CD4-positive, alpha-beta T cell treated with Interferon alpha-2 for 1 hour (primary cell): ENCODE measurements around the gene MBD4.
A peak's percentile ranks its signal among the peaks of the same experiment; 100 is the strongest.

Experiments used
- DNase-seq, 2 donors: peaks; one replicate each; pipeline ENCODE4 v3.0.0-alpha.2; 2020 to 2022

MBD4 gene

GRCh38 chr3:129462361-129462968 is 22.7 kb upstream of the MBD4 start:
- DNase-seq, result no peak

GRCh38 chr3:129461461-129462146 is 21.9 kb upstream of the MBD4 start:
- DNase-seq, result no peak

DNA sequence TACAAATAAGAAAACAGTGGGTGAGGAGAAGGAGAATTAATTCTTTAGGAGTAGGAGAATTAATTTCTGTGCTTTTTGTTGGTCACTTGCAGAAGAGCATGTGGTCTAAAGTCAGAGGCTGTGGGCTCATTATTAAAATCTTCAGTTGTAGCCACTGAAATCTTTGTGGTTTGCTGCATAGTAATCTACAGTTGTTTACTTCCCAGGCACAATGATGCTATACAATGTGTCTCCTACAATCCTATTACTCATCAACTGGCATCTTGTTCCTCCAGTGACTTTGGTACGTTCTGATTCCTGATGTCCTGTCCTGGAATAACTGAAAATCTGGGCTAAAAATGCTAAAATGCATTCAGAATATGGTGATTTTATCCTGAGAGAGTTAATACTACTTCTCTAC is 21.3 kb upstream of the MBD4 start:
- DNase-seq, result no peak

GRCh38 chr3:129460572-129460971 is 20.8 kb upstream of the MBD4 start:
- DNase-seq, result no peak

- DNase-seq, result no peak
Measured at GRCh38 chr3:129460155-129460554, 20.4 kb upstream of the MBD4 start.

DNA sequence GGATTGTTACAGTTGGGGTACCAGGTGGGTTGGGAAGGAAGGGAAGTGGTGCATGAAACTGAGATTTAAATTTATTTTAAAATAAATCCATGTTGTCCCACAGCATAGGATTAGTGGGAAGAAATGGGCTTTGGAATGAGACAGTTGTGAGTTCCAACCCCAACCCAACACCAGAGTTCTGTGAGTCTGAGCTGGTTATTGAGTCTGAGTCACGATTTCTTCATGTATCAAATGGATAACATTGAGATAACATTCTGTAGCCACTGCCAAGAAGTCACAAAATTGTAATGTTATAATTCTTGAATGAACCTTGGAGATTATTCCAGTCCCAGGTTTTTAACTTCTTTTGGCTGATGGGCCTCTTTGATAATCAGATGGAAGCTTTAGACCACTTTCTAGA is 14.0 kb upstream of the MBD4 start:
- DNase-seq, result no peak

DNA sequence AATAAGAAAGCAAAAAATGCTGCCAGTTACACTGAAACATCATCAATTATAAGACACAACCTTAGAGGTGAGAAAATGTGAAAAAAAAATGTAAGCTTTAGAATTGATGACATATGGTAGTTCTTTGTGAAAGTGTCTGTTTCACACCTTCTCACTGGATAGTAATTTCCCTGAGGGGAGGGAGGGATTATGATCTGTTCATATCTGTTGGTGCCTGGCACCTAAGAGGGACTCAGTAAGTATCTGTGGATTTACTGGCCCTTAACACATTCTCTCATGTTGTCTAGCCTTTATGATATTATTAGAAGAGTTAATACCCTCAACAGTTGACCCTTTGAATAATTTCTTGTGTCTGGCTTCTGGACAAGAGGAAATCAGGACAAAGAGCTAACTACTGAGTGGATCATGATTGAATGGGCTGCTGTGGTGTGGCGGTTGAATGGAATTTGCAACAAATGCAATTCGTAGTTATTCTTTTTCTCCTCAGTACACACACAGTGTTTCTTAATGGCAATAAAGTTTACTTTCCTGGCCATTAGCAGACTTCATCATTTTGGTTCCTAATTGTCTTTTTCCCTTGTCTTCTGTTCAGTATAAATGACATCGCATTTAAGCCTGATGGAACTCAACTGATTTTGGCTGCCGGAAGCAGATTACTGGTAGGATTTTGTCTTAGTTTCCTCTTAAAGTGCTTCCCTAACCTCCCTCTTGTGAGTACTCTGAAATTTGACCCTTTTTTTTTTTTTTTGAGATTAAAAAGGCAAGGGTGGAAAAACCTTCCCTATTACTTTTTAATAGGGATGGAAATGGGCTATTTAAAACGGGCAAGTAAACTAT is 9.7 kb upstream of the MBD4 start:
- DNase-seq, result no peak

DNA sequence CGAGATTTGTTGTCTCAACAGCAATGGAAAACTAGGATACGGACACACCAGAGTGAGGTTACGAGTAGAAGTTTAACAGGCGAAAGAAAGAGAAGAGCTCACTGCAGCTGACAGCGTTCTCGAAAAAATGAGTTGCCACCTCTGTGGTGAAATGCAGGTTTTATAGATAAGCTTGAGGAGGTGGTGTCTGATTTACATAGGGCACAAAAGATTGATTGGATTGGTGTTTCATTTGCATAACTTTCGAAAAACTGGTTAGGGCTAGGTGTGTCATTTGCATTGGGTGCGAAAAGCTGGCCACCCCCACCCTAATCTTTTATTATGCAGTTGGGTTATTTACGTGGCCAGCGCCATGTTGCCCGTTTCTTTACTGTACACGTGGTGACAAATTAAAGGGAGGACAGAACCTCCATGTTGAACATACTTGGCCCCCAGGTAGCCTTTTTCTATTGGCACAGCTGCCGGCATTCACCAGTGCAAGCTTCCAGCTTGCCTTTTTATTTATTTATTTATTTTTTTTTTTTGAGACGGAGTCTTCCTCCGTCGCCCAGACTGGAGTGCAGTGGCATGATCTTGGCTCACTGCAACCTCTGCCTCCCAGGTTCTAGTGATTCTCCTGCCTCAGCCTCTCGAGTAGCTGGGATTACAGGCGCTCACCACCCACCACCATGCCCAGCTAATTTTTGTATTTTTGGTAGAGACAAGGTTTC is 8.6 kb upstream of the MBD4 start:
- no peak for DNase-seq

DNA sequence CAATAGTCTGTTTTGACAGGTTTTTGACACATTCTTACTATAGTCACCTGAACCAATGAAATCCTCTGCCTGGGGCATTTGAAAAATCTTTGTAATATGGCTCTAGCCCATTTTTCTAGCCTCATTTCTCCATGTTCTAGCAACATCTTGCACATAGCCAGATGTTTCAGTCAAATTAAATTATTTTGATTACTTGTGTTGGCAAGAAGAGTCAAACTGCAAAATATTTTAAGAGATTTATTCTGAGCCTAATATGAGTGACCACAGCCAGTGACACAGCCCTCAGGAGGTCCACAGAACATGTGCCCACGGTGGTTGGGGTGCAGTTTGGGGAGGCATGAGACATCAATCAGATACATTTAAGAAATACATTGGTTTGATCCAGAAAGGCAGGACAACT is 7.2 kb upstream of the MBD4 start:
- DNase-seq, result no peak

DNA sequence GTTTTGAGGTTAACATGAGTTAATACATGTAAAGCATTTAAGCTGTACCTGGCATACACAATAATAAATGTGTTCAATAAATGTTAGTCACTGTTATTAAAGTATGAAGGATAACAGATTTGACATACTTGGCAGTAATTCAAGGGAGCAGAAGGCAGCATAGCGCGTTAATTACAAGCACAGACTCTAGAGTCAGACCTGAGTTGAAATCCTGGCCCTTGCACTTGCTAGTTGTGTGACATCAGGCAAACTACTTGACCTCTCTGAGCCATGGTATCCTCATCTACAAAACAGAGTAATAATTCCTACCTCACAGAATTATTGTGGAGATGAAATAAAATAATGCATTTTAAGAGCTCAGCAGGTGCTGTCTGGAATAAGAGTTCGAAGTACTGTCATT is 5.7 kb upstream of the MBD4 start:
- DNase-seq, result no peak

DNA sequence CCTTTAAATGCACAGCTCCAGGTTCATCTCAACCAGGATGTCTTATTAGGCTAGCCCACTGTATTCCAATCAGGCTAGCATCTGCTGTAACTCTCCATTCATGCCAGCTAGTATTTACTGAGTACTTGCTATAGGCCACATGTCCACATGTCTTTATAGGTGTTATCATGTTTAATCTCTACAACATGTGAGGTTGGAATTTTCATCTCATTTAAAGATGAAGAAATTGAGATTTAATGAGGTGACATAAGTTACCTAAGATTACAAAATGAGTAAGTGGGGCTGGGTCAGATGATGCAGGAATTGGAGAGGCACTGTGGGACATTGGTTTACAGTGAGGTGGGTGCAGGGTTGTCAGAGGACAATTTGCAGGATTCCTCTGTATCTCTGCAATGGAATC is 3.2 kb upstream of the MBD4 start:
- DNase-seq, result no peak

DNA sequence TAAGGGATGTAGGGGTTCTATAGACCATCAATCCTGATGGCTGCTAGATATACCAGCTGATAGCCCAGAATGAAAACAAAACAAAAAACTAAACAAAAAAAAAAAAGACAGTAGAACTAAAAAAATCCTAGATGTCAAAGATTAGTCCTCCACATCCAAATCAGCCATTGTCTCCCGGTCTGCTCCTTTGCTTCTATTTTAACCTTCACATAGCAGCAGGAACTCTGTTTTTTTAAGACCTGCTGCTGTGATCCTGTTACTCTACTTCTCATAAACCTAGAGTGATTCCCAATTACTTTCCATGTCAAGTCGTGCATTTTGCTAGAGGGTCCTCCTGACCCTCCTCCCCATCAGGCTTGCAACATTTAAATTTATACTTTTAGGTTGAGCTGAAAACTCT is 2.7 kb upstream of the MBD4 start:
- no peak for DNase-seq

GRCh38 chr3:129441782-129442181 is 2.0 kb upstream of the MBD4 start:
- no peak for DNase-seq

DNA sequence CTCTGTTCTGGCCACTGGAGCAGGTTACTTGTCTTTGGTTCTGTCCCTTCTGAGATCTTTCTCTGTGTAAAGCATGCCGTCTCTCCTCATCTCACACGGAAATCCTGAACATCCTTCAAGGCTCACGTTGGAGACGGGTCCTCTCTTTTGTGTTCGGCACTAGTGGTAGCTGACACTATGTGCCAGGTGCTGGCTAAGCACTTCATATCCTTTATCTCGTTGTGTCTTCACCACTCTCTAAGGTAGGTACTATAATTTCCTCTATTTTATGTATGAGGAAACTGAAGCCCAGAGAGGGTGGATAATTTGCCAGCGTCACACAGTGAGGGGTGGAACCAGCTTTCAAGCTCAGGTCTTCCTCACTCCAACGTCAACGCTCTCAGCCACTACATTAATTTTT is 1.5 kb upstream of the MBD4 start:
- peak in 1 of 2 donors; percentile 46 for DNase-seq

- no peak for DNase-seq
Measured at GRCh38 chr3:129440618-129441190, 956 bp upstream of the MBD4 start.

GRCh38 chr3:129439226-129439816 is 427 bp downstream of the MBD4 start:
- peak; percentile 37 to 43 for DNase-seq

DNA sequence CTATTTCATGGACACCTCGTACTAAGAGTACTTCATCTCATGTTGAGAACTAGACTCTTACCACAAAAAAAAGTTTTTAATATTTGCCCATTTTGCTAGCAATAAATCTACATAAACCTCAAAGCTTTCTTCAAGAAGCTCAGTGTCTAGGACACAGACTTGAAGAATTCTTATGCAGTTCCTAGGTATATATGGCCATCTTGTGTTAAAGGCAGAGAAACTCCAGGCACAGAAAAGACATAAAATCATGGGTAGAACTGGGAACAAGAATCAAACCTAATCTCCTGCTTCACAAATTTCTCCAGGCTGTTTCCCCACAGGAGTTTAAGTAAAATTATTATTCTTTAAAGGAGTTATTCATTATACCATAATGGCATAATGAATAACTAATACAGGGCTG is 4.4 kb downstream of the MBD4 start:
- no peak for DNase-seq

DNA sequence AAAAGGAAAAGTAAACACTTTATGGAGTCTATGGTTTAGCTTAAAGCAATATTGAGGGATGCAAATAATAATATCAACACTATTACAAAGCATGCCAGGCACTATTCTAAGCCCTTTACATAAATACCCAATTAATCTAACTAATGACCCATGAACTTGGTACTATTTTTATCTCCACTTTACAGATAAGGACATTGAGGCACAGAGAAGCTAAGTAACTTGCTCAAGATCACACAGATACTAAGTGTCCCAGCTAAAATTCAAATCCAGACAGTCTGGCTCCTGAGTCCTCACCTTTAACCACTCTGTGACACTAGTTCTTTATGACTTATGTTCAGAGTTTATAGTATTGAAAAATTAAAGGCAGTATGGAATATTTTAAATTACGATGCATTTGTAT is 5.6 kb downstream of the MBD4 start:
- no peak for DNase-seq

GRCh38 chr3:129433565-129433964 is 6.2 kb downstream of the MBD4 start:
- no peak for DNase-seq

DNA sequence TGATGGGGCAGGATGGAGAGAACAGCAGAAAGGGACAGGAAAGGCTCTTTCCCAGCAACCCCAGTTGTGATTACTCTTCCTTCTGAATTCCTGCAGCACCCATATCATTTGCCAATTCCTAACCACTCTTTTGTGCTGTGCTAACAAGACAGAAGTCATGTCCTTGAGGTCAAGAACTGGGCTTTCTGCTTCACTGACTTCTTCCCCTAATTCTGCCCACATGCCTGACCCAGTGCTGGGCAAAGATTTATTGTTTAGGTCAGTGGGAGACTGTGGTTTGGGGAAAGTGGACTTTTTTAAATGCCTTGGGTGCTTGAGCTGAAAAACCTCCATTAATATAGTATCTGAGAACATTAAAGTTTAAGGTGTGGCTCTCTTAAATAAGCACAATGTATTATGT is 7.1 kb downstream of the MBD4 start:
- DNase-seq, result no peak

DNA sequence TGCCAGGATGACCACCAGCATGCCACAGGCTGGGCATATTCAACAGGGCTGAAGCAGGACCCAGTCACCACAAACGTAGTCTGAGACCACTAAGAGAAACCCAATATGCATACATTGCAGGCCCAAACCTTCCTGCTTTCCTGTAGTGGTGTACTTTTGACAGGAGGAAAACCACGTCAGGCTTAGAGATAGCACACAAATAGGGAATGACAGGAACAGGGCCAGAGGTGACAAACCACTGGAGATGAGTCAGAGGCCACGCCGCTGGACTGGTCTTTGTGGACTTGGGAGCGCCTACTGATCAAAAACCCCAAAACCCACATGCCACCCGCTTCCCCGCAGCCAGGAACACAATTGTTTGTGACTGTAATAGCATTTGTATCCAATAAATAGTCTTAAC is 7.7 kb downstream of the MBD4 start:
- DNase-seq, result no peak

DNA sequence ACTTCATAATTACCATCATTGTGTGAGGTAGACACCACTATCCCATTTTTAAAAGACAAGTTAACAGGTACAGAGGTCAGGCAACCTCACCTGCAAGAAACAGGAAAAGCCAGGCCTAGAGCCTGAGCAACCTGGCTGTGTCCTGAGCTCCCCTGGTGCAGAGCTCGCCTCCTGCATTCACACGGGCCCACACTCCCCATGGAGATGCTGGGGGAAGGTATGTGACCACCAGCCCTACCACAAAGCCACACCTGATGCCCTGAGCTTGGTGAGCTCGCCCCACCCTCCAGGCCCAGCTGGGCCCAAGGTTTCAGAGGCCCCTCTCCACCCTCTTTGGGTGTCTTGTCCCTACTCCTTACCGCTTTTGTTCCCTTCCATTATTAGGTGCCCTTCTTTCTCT is 10.1 kb downstream of the MBD4 start:
- DNase-seq, result no peak

GRCh38 chr3:129429080-129429451 is 10.7 kb downstream of the MBD4 start:
- DNase-seq, result no peak
